ENCODE results near the gene TLCD3A.
"Not testable (repeated sequence)": the region's sequence is repeated elsewhere in the genome, so short reads cannot be mapped to it uniquely, and the experiment has no call there.

The TLCD3A gene

DNA sequence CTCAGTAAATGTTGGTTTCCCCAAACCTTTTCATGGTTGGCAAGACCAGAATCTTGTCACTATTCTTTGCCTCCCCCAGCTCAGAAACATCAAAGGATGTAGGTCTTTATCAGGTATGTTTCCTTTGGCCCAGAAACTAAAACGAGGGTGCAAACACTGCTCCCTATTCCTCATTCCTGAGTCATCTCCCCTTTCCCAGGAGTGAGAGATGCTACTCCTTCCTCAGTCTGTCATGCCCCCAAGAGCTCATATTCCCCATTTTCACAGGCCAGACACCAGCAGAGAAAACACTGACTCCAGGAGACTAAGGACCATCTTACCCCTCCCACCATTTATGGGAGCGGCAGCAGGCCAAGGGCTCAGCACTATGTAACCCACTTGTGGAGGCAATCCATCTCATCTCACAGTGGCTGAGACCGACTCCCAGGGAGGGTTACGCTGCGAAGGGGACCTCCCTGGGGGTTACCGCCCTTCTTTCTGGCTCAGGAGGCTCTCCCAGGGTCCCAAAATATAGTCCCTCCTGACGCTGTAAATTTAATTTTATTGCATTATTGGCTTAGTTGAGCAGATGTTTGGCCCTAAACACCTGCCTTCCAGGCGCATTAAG lies 18.1 kb downstream of the TLCD3A start:
- no peak for DNase-seq

DNA sequence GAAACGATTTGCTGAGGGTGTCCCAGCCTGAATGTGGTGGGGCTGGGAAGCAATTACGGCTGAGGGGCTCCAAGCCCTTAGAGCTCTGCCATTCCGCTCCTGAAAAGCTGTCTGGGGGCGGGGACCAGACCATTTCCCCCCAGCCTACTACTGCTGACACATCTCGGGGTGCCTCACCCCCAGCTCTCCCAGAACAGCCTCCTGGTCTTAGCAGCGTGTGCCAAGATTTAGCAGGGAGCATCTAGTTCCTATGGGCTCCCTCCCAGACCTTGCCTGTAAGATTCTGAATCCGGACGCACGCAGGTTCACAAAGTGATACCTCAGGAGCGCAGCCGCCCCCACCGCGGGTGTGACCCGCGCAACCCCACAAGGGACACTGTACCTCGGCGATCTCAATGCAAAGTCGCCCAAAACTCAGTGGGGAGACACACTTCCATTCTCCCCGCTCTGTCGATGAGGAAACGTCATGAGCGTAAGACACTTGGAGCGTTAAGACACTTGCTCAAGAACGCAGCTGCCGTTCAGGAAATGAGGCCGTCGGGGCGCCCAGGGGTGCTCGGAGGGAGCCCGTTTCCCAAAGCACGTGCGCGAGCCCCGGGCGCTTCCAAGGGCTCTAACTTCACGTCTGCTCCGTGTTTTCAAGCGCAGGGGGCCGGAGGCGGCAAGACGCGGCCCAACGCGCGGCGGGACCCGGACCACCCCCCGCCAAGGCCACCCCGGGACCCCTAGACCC lies 19.0 kb downstream of the TLCD3A start:
- DNase-seq: peak in 3 of 4 experiments; percentile 32 to 48 (median 41)

DNA sequence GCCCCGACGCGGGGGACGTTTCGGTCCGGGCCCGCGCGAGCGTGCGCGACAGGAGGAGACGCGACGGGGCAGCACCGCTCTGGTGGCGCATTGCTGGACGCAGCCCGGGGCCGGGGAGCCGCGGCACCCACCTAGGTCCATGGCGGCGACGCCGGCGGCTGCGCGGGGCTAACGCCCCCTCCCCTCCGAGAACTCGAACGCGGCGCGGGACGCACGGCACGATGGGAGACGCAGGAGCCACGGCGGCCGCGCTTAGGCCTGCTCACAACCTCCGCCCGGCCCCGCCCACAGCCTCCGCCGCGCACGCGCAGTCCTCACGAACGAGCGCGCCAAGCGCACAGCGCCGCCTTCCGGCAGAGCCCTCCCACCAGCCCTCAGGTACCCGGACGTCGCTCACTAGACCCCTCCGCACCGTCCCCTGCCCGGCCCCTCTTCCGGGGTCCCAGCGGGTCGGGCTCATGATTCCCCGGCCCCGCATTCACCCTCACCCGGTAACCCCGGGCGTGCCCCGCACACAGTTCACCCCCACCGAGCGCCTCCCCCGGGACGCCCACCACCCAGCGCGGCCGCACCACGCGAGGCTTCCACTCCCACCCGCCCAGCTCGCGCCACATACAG lies 19.7 kb downstream of the TLCD3A start, which contains the start of gene GEMIN4:
GEMIN4 (minus strand) TSS at position 263 of the 618 bp plus-strand sequence; CDS start at position 141, 122 bp downstream.
- peak; percentile 98 to 99 (median 99) for DNase-seq

DNA sequence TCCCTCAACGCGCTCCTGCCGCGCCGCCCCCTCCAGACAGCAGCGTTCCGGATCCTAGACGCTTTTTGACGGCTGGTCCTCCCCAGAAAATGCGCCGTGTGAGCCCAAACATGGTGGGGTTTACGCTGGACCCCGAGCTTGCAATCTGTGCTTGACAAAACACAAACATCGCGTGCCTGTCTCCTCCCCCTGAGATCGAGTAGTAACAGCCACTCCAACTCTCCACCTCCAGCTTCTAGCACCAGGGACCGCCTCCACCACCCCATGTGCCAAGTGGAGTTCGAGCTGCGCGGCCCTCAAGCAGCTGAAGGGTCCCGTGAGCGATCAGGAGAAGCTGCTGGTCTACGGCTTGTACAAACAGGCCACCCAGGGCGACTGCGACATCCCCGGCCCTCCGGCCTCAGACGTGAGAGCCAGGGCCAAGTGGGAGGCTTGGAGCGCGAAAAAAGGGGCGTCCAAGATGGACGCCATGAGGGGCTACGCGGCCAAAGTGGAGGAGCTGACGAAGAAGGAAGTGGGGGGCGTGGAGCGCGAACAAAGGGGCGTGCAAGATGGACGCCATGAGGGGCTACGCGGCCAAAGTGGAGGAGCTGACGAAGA lies 20.3 kb downstream of the TLCD3A start:
- DNase-seq: peak in 2 of 4 experiments; percentile 55

DNA sequence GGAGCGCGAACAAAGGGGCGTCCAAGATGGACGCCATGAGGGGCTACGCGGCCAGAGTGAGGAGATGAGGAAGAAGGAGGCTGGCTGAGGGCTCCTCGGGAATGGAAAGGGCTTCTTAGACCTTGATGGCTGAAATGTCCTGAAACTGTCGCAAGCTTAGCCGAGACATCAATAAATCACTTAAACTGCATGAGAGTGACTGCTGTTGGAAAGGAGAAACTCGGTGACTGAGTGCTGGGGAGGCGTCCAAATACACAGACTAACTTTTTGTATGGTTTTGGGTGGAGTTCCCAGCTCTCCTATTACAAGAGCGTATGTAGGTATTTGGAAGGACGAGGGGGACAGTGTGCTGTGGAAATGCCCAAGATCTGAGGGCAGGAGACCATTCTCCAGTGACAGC lies 21.0 kb downstream of the TLCD3A start:
- DNase-seq: no peak

DNA sequence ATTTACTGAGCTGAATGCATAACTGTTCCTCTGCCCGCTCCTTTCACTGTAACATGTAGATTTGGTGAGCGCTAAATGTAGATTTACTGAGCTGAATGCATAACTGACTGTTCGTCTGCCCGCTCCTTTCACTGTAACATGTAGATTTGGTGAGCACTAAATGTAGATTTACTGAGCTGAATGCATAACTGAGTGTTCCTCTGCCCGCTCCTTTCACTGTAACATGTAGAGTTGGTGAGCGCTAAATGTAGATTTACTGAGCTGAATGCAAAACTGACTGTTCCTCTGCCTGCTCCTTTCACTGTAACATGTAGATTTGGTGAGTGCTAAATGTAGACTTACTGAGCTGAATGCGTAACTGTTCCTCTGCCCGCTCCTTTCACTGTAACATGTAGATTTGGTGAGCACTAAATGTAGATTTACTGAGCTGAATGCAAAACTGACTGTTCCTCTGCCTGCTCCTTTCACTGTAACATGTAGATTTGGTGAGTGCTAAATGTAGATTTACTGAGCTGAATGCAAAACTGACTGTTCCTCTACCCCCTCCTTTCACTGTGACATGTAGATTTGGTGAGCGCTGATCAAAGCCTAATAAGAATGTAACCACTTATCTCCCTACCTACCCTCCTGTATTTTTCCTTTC lies 23.0 kb downstream of the TLCD3A start:
- not testable (repeated sequence) for DNase-seq

DNA sequence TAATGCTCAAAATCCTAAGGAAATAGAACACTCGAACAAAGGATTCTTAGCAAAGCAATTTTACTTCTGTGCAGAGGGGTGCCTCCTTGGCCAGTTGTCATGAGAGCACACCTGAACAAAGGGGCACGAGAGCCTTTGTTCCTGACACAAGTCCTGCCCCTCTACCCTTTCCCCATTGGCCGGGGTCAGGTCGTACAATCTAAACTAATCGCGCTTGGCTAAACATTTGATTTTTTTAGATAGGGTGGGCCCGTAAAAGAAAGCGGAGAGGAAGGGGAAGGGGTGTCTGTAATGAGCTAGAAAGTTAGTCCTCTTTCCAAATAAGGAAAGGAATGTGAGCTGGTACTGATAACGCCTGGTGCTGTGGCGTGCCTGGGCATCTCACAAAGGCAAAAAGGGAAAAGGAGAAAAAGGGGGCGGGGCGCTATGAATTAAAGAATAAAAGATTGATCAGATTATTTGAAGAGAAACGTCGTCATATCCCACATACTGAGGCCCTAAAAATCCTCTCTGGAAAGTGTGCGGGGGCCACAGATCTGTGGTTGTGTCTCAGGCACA lies 23.7 kb downstream of the TLCD3A start:
- not testable (repeated sequence) for DNase-seq

DNA sequence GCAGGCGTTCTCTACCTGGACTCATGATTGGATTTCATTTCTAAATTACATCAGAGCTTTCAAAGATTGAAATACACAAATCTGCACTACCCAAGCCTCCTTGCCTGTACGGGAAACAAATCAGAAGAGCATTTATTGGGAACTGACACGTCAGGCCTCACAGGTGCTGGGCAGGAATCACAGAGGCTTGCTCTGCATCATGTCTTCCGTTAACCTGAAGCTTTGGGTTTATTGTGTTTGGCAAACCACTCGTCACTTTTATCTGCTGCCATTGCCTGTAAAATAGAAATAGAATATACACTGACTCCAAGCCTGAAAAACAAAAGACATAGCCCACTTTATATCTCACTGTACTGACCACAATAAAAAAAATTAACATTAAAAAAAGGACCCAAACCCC lies 27.6 kb downstream of the TLCD3A start:
- DNase-seq: no peak

DNA sequence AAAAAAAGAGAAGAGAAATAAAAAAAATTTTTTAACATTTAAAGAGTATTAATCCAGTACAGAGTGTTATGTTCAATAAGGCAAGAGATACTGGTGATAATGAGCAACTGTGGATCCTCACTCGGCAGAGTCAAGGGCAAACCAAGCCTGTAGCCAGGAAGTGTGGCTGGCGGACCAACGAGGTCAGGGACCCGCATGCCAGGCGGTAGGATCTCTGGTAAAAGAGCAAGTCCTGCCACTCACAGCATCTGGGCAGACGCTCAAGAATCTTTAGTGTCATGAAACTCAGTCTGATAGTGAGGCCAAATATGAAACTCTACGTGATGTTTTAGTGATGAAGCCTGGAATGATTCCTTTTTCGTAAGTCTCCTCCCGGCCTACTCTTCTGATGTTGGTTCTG lies 28.0 kb downstream of the TLCD3A start:
- no peak for DNase-seq

DNA sequence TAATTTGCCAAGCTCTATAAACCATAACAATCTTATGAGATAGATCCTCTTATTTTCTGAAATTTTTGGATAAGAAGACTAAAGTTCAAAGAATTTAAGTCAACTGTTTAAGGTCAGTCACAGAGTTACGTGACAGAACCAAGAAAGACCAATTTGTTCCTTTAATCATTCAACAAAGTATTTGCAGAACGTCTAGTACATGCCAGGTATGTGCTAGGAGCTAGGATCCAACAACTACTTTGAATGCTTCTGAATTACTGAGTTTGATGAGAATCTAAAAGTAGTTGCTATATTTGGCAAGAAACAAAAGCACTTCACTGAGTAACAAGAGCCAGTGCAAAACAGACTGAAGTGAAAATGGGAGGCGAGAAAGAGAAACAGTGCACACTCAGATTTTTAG lies 34.7 kb downstream of the TLCD3A start:
- no peak for DNase-seq

DNA sequence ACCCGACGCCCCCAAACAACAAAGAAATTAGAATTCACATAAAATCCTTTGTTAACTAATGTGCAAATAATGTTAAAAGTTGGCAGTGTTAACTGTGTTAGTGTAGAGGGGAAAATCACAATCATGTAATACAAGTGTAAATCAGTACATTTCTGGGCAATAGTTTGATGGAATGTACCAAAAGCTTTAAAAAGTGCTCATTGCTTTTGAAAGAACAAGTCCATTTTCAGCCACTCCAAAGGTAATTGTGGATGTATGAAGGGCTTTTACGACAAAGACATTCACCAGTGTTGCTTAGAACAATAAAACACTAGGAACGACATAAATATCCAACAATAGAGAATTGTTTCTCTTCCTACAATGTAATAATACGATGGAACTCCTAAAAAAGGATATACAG lies 40.6 kb downstream of the TLCD3A start:
- no peak for DNase-seq

DNA sequence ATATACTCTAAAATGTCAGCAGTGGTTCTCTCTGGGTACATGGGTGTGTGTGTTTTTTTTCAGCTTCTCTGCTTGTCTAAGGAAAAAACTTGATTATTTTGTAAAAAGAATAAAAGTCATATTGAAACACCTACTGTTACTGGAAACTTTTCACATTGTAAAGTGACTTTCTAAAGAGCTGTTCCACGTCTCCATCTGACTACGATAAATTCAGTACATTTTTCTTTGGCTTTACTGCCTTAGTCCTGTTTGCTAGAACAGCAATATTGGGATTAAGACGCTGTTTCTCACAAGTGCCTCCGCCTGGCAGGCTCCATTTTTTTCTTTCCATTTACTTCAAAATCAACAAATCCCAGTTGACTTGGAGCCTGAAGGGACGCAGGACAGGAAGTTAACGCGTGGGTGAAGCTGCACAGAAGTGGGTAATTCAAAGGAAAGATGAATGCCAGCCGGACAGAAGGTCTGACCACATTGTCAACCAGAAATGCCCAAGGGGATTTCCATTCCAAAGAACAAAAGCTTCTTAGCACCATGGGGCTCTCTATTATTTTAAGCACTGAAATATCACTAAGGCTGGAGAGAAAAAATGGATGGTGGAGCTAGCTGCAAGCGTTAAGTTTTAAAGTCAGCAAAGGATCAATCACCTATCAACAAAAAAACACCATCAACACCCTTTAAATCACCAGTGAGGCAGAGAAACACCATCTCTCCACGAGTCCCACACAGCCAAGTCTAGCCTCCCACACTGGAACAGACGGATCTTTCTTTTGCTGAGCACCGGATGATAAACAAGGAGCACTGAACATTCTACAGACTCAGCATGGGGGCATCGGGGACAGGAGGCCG lies 41.3 kb downstream of the TLCD3A start:
- no peak for DNase-seq

DNA sequence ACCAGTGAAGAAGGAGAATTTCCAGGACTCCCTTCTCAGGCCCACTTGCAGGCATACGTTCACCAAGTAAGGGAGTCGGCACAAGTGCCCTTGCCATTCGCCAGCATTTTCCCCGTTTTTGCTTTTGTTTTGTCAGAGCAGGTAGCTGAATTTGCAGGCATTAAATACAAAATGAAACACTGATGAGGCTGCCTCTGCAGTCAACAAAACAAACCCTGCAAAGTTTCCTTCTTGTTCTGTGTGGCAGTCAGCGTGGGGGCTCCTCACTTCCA lies 41.9 kb downstream of the TLCD3A start:
- no peak for DNase-seq

DNA sequence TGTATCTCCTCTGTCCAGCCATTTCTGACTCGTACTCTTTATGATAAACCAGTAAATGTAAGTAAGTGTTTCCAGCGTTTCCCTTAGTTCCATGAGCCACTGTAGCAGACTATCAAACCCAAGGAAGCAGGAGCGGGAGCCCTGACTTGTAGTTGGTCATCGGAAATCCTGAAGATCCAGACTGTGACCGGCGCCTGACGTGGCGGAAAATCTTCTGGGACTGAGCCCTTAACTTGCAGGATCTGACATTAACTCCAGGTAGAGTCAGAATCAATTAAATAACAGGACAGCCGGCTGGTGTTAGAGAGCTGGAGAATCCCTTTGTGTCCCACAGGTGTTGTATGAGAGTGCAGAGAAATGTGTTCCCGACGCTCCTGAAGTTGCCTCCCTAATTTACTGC lies 45.7 kb downstream of the TLCD3A start:
- no peak for DNase-seq

DNA sequence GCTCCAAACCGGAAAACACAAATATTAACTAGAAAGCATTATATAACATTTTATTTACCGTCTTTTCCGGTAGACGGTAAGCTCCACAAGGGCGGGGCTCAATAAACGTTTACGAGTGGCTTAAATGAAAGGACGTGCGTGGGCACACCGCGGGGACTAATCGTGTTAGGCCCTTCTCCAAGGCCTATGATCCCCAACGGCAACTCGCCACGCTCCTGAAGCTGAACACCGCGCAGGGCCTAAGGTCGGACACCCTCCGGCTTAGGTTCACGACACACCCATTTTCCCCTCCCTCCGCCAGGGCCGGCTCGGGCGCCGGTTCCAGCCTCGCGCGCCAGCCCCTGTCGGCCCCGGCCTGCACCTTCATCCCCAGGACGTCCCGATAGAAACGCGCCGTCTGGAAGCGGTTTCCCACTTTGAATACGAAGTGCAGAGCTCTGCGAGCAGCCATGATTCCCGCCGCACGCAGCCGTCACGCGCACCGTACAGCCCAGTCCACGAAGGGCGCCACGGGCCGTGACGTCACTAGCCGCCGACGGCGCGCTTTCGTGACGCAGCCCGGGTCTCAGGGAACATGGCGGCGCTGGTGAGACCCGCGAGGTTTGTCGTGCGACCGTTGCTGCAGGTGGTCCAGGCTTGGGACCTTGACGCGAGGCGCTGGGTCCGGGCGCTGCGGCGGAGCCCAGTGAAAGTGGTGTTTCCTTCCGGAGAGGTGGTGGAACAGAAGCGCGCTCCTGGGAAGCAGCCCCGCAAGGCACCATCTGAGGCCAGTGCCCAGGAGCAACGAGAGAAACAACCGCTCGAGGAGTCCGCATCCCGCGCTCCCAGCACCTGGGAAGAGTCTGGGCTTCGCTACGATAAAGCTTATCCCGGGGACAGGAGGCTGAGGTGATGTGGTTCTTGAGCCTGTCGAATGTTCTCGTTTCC lies 49.7 kb downstream of the TLCD3A start, which contains the start of the genes GLOD4 and MRM3:
GLOD4 (minus strand) TSS at position 476 of the 927 bp plus-strand sequence; CDS start at position 451, 25 bp downstream.
MRM3 (plus strand) TSS at position 549 of the 927 bp plus-strand sequence; CDS start at position 575, 26 bp downstream.
- peak; percentile 82 to 95 (median 90) for DNase-seq

DNA sequence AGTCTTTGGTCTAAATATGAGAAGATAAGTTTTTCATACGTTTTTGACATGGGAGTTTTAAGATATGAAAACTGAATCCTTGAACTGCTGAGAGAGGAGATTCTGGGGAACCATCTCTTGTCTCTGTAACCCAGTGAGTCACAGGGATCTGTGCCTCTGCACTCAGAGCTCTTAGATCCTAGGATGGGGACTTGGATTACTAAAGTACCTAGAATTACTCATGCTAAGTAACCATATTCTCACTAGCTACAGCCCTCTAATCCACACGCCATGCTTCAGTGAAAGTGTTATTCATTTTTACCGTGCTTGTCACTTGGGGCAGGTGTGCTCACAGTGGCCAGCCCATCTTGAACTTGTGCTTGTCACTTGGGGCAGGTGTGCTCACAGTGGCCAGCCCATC lies 51.7 kb downstream of the TLCD3A start:
- DNase-seq: no peak

DNA sequence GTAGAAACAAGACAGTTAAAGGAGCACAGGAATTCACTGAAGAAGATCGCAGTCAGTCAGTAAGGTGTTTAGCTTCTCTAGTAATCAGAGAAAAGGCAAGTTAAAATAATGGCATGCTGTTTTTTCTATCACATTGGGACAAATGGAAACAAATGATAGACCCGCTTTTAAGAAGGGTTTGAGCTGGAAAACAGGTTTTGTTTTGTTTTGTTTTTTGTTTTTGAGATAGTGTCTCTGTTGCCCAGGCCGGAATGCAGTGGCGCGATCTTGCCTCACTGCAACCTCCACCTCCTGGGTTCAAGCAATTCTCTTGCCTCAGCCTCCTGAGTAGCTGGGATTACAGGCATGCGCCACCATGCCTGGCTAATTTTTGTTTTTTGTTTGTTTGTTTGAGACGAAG lies 53.5 kb downstream of the TLCD3A start:
- DNase-seq: not testable (repeated sequence)

DNA sequence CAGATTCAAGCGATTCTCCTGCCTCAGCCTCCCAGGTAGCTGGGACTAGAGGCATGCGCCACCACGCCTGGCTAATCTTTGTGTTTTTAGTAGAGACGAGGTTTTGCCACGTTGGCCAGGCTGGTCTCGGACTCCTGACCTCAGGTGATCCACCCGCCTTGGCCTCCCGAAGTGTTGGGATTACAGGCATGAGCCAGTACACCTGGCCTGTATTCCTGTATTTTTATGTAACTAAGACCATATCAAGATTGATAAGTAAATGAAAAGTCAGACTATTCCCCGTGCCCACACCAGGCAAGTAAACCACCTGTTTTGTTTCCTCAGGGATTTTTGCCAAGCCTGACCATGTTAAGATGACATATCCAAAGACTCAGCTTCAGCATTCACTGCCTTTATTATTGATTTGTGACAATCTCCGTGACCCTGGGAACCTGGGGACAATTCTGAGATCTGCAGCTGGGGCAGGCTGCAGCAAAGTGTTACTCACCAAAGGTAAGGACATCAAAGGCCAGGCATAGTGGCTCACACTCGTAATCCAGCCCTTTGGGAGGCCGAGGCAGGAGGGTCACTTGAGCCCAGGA lies 55.3 kb downstream of the TLCD3A start:
- DNase-seq: no peak

DNA sequence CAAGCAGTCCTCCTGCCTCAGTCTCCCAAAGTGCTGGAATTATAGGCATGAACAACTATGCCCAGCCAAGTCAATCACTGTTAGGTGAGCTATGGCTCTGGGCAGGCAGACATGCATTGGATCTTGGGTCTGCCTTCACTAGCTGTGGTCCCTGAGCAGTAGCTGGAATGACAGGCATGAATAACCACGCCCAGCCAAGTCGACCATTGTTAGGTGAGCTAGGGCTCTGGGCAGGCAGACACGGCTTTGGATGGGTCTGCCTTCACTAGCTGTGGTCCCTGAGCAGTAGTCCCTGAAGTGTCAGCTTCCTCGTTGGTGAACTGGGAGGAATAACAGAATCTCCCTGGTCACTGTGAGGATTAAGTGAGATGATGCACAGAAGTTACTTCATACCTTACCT lies 56.2 kb downstream of the TLCD3A start:
- DNase-seq: no peak

DNA sequence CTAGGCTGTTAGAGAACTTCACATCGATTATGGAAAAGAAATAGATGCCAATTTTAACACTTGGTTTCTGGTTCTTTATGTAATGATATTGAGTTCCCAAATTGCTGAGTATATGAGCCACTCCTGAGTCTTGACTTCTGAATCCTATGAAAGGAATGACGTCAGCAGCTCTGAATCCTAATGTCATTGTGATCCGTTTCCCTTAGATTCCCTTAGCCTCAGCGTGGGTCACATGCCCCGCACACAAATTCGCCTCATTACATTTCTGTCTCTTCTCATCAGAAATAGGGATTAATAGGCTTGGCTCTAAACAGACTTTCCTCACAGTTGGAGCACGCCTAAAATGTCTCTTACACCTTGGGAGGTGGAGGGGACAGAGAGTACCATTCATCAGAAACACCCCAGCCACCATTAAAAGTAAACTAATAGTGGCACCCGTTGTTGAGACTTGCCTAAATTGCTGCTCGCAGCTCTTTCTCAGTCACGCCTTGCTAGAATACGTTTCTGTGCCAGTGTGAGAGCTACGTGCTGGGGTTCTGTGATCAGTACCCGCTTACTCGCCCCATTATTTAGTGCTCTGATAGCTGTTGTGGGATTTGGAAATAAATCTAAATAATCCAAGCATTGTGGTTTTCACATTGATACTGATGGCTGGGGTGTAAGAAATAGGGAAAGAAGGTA lies 56.9 kb downstream of the TLCD3A start:
- DNase-seq: no peak

Measured in activated naive CD4-positive, alpha-beta T cell (primary cell).